Renal pelvis (tissue), 4 donors: ENCODE measurements around the gene SHISA3. TPM values are rescaled to one million over a fixed set of nuclear protein-coding genes. Genes with fewer than 3 reads are reported as not detected.

Experiments used
- DNase-seq: peaks from one replicate; pipeline ENCODE4 v3.0.0-alpha.2; 2013
- polyA plus RNA-seq, 3 donors: library from polyadenylated mRNA; unstranded; fragments of 120-200 nt; gene quantifications; one replicate each; pipeline ENCODE4 v1.2.1, GENCODE V29; 2013; ENCODE audit not compliant: insufficient read length in 3 of 3

Gene SHISA3
- polyA plus RNA-seq, 3 donors, result 46.4 to 97.1 (median 95.6) TPM

DNA sequence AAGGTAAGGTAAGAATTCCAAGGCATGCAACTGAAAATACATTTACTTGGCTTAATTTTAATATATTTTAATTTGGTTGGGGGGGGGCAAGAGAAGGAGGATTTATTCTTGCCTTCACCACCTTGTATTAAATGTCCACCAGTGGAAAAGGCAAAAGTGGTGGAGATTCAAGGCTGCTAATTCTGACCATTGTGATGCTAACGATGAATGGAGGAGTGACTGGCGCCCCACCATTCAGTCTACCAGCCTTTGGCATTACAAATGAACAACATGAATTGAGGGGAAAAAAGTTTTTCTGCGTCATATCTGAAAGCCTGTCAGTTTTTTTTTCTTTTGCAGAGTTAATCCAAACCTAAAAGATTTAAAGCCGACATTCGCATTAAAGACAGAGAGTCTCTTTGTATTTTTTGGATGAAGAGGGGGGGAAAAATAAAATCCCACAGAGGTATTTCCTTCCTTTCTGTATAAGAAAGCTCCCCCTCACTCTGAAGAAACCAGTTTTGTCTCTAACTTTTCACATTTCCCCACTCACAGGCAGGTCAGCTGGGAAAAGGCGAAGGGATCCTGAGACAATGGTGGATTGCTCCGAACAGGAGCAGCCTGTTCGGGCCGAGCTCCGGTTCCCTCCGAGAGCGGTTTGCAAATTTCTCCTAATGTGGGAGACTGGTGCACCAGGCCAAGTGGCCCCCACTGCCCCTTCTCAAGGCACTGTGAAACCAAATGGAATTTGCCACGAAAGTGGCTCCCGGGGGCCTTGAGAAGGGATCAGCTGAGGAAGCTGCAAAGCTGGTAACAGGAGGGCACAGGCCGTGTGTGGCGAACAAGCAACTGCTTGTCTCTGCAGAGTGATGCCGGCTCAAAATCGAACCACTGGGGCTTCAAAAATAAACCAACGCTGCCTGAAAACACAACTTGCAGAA, 28.1 kb downstream of the SHISA3 start:
- no peak for DNase-seq

- DNase-seq, result no peak
Measured at GRCh38 chr4:42428036-42428435, 30.7 kb downstream of the SHISA3 start.

- DNase-seq, result no peak
Measured at GRCh38 chr4:42436928-42437565, 39.8 kb downstream of the SHISA3 start.

DNA sequence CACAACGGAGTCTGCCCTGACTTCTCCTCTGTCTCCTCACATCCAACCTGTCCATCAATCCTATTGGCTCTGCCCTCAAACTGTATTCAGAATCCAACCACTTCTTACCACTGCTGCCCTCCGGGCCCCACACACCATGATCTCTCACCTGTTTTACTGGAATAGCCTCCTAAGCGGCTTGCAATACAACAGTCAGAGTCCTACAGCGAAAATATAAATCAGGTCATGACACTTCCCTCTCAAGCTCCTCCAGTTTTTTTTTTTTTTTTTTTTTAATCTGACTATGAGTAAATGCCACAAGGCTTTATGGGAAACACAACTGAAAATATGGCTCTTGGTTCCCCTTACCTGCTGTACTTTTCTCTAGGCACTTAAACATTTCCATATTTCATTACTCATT, 42.8 kb downstream of the SHISA3 start:
- DNase-seq, result no peak

DNA sequence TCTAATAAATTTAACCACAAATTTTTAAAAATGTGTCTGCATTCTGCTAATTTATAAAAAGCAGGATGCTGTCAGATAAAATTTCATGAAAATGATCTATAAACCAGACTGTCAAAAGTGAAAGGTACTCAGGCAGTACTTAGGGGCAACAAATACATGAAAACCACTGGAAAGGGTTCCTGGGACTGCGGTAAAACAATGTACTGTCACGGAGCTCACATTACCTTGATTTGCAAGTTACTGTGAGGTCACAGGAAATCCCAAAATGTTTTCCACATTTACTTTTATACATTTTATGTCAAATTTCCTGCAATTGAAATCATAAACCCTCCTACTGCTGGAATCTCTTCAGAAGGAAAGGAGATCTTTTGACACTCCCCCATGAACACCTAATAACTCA, 45.3 kb downstream of the SHISA3 start:
- no peak for DNase-seq

- DNase-seq, result no peak
Measured at GRCh38 chr4:42445038-42445437, 47.8 kb downstream of the SHISA3 start.

GRCh38 chr4:42446823-42447222, 49.5 kb downstream of the SHISA3 start:
- DNase-seq, result no peak

Other genes starting within 250 kb of the SHISA3 start
- 1 to 10 TPM in 2 of 3 donors, under 1 TPM in 1; 0.95 to 1.3 (median 1.1) TPM for gene BEND4, start 244.8 kb upstream of the SHISA3 start, polyA plus RNA-seq